ACHN (cell line): Measurements from ENCODE around the gene NT5M.

ENCODE experiments used
- DNase-seq: peaks from one replicate; pipeline ENCODE4 v3.0.0-alpha.2; 2015
- in situ Hi-C: cut with HindIII; loops from 2 replicates; pipeline ENCODE4 v1.10.0; 2017; ENCODE audit warnings: low sequenced_read_pairs, low pct_ligation_motif_present, low pct_unique_long_range_greater_than_20kb

The NT5M gene

DNA sequence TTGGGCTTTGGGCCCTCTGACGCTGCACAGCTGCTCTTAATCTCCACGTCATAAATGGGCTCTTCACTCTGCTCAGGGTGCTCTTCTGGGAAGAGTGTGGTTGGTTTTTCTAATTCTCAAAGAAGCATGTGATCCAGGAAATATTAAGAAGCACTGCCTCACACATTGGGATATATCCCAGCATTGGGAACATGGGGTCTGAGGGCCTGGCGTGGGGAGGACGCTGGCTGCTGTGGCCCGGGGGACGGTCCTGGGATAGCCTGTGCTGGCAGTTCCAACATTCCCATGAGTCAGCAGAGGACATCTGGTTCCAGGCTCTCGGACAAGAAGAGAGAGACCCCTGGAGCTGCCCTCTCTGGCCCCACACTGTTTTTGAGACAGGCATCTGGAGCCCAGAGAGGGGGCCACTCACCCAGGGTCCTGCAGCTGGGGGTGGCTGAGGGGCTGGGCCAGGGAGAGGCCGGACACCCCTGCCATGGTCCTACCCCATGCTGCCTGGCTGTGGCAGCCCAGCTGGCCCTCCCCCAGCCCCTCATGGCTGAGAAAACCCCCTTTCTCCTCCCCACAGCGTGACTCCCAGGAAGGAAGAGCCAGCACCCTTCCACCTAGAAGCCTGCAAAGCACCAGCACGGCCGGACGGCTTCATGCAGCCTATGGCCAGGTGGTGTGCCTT, 58.8 kb downstream of the NT5M start:
- in situ Hi-C loops, result loop anchor here (25.0 kb wide), 1 partner anchor 250 kb away; no protein-coding TSS in a partner anchor
- DNase-seq, result no peak

DNA sequence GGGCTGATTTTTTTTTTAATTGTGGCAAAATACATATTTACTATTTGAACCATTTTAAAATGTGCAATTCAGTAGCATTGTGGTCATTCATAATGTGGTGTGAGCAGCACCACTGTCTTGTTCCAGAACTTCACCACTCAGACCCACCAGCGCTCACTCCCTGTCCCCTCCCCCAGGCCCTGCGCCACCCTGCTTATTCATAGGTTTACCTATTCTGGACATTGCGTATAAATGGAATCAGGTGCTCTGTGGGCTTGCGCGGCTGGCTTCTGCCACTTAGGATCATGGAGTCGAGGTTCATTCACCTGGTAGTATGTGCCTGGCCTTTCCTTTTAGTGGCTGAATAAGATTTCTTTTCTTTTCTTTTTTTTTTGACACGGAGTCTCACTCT, 59.4 kb downstream of the NT5M start:
- in situ Hi-C loops, result loop anchor here (25.0 kb wide), 1 partner anchor 250 kb away; no protein-coding TSS in a partner anchor

DNA sequence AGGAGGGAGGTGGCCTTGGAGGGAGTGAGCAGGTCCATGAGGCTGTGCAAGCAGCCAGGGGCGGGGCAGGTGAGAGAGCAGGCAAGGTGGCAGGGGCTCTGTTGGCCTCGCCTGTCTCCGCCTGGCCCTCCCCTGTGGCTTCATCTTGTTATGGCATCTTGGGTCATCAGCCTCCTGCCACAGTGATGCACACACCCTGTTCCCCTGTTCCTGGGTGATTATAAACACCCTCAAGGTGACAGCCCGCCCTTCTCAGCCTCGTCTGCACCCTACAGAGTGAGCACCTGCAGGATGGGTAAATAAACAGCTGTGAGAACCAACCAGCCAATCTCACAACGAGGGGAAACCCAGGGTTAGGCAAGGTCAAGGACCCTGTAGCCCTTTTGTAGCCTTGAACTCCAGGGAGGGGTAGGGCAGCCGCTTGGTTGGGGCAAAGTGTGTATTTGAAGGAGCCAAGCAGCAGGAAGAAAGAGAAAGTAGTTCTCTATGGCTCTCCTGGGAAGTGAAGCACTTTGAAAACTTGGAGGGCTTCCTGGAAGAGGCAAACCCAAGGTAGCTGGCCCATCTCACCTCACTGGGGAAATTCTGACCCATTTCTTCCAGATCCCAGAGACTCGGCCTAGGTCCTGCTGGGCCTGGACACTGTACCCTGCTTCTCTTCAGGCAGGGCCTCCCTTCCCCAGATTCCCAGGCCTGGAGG, 60.6 kb downstream of the NT5M start:
- in situ Hi-C loops, result loop anchor here (25.0 kb wide), 1 partner anchor 249 kb away; no protein-coding TSS in a partner anchor
- no peak for DNase-seq

More for the DNA sequence above, 59.4 kb downstream of the NT5M start:
- DNase-seq, result no peak

DNA sequence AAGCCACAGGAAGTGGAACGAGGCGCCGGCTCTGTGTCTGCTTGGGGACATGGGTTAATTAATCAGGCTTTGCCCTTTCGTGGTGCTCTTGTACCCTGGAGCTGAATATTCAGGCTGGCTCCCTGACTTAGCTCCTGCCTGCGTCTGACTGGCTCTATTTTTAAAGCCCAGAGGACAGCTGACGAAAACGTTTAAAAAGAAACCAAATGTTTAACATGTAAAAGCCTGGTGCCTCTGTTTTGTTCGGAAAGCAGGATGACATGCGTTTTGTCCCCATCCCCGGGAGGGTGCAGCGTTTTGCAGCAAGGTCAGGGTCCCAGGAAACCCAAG, 61.1 kb downstream of the NT5M start:
- in situ Hi-C loops, result loop anchor here (25.0 kb wide), 1 partner anchor 248 kb away; no protein-coding TSS in a partner anchor
- DNase-seq, result no peak

DNA sequence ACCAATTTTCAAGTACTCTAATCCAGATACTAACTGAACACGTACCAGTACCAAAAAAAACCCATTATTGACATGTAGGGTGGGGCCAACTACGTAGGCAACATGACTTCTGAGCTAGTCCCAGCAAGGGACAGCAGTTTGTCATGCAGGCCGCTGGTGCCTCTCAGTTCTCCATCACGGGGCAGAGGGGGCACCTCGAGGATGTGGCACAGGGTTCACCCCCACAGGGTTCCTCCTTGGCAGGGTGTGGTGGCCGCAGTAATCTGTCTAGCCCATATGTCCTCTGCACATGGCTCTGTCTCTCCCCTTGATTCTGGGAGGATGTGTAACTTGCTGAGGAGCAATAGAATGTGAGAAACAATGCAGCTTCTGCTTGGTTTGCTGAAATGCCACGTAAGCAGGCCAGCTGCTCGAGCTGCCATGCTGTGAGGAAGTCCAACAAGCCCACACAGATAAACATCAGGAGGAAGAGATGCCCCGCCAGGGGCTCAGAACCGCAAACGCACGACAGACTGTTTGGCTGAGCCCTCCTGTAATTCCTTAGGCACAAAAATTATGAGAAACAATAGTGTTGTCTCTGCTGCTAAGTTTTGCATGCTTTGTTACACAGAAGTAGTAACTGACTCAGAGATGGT, 62.4 kb downstream of the NT5M start:
- in situ Hi-C loops, result loop anchor here (25.0 kb wide), 1 partner anchor 247 kb away; no protein-coding TSS in a partner anchor
- no peak for DNase-seq

DNA sequence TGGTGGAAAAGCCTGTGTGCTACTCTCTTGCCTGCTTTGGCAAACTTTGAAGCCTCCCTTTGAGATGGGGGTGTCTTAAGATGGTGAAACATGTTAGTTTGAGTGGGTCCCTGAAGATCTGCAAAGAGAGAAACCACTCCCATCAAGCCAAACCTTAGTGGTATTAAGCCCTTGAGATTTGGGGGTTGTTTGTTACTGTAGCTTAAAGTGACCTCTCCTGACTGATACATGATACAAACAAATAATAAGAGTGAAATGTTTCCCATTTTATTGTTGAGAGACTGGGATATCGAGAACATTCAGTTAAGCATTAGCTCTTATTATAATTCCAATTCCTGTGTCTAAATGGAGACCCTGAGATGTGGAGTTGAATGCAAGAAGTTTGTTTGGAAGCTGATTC, 63.1 kb downstream of the NT5M start:
- DNase-seq, result no peak
- in situ Hi-C loops, result loop anchor here (25.0 kb wide), 1 partner anchor 246 kb away; no protein-coding TSS in a partner anchor

DNA sequence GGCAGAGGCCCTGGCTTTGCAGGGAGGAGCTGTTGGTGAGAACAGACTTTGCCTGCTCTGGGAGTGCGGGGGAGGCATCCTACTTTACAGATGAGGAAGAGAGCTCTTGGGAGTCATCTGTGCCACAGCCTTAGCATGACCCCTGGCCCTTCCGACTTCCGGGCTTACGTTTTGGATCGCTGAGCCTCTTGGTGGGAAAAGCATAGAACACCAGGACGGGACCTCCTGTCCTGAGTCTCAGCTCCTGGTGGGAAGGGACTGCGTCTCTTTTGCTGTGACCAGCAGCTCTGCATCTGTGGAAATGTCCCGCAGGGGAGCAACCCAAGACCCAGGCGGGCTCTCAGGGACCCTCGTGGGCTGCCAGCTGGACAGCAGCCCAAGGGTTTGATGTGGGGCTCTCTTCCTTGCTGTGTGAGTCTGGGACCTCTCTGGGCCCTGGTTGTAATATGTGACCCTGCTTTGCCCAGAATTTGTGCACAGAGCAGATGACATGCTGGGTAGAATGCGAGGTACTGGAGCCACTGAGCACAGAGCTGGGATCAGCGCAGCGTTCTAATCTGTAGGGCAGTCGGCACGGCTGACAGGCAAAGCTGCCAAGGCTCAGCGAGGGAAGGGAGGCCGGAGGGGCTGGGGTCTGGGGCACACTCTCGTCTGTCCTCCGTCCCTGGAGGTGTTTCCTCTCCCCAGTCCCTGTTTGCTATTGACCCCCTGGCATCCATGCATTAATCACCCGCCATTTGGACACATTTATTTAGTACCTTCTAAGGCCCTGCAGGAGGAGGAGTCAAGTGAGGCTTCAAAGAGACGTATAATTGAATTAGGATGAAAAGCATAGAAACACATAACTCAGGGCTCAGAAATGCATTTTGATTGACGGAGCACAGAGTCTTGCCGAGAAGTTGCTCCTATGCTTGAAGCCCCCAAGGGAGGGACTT, 64.0 kb downstream of the NT5M start:
- in situ Hi-C loops, result loop anchor here (25.0 kb wide), 1 partner anchor 245 kb away; no protein-coding TSS in a partner anchor
- DNase-seq, result no peak

DNA sequence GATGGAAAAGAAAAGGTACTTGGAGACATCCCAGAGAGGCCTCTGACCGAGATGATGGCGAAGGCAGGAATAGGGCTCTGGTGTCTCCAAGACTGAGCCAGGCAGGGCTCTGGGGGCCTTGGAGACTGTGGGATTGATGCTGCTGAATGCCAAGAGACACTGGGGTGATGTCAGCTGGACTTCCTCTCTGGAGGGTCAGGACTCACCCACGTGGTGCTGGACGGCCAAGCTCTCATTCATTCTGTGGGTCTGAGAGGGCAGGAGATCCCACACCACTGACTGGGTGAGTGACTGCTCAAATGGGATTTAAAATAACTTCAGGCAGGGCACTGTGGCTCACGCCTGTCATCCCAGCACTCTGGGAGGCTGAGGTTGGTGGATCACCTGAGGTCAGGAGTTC, 64.8 kb downstream of the NT5M start:
- in situ Hi-C loops, result loop anchor here (25.0 kb wide), 1 partner anchor 244 kb away; no protein-coding TSS in a partner anchor
- DNase-seq, result no peak

DNA sequence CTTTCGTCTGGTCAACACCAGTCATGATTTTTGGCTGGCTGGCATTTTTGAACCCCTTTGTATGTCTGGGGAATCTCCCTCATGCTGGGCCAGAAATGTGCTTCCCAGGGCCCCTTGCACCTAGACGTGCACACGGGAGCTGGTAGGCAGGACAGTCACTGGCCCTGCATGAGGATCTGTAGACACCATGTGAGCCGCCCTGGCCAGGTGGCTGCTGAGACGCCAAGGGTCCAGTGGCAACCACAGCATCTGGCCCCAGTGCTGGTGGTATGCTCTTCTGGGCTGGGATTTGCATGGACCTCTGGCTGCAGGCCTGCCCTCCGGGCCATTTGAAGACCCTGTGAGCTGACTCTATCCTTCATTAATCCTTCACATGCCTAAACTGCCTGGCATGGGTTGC, 67.5 kb downstream of the NT5M start:
- DNase-seq, result no peak
- in situ Hi-C loops, result loop anchor here (25.0 kb wide), 1 partner anchor 242 kb away; no protein-coding TSS in a partner anchor

DNA sequence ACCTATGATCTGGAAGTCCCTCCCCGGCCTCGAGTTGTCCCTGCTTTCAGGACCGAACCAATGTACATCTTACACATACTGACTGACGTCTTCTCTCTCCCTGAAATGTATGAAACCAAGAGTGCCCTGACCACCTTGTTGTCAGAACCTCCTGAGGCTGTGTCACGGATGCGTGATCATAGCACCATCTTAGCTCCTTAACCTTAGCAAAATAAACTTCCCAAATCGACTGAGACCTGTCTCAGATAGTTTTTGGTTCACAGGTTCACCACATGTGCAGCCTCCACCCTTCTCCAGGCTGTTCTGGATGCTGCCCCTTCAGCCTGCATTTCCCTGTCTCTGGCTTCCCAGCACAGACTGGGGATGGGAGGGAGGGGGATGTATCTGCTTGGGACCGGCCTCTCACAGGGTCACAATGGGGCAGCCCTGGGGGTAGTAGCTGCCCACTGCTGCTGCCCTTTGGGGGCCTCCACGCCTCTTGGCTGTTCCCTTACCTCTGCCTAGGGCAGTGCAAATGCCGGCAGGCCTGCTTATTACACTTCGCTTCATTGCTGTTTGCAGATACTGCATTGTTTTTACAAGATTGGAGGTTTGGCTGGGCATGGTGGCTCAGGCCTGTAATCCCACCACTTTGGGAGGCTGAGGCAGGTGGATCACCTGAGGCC, 69.8 kb downstream of the NT5M start:
- in situ Hi-C loops, result loop anchor here (25.0 kb wide), 1 partner anchor 239 kb away; no protein-coding TSS in a partner anchor
- no peak for DNase-seq

DNA sequence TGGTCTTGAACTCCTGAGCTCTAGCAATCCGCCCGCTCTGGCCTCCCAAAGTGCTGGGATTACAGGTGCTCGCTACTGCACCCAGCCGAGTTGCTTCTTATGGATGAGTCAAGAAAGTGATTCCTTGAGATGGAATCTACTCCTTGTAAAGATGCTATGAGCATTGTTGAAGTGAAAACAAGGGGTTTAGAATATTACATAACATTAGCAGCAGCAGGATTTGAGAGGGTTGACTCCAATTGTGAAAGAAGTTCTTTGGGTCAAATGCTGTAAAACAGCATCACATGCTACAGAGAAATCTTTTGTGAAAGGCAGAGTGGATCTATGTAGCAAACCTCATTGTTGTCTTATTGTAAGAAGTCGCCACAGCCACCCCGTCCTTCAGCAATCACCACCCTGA, 72.7 kb downstream of the NT5M start:
- in situ Hi-C loops, result no loop called here
- DNase-seq, result no peak

DNA sequence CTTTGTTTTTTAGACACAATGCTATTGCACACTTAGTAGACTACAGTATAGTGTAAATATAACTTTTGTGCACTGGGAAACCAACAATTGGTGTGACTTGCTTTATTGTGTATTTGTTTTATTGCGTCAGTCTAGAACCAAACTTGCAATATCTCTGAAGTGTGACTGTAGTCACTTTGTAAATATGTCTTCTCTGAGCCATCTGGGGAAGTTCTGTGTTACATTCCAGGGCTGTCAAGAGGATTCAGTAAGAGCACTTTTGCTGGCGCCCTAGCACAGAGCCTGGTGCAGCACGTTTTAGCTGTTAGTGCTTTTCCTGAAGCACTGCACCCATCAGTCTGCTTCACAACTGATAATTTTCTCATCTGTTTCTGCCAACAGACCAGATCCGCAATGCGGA, 73.2 kb downstream of the NT5M start:
- in situ Hi-C loops, result no loop called here

DNA sequence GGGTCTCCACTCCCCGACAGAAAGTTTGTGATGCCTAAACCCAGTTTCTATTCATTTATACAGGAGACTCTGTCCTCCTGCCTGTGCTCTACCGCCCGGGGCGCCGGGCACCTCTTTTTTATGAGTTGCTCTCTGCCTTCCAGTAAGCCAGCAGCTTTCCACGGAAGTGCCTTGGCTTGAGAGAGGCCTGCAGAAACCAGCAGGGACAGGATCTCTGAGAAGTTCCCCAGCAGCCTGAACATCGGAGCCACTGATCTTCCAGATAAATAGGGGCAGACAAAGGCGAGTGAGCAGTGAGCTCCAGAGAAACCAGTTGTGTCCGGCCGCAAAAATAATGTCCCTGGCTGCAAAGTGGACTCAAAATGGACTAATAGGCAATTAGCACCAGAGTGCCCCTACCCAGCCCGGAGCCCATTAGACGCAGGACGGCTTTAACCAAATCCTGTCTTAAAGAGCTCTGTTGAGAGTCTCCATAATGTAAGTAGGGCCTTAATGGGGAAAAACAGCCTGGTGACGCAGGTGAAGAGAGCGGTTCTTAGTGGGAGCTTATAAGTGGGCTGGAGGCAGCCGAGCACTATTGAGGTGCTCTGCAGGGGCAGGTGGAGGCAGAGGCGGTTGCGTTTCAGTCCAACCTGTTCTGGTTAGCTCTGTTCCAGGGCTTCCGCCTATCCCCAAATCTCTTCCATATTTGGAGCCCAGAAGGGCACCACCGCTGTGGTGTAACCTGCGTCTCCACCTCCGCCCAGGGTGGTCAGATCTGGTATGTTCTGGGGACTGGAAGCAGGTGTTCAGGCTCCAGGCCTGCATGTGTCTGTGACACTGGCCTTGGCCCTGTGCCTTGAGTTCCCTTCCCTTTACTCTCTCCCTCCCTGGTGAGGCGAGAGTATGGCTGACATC, 74.1 kb downstream of the NT5M start:
- in situ Hi-C loops, result no loop called here
- no peak for DNase-seq

More for the DNA sequence above, 73.2 kb downstream of the NT5M start:
- DNase-seq, result no peak

DNA sequence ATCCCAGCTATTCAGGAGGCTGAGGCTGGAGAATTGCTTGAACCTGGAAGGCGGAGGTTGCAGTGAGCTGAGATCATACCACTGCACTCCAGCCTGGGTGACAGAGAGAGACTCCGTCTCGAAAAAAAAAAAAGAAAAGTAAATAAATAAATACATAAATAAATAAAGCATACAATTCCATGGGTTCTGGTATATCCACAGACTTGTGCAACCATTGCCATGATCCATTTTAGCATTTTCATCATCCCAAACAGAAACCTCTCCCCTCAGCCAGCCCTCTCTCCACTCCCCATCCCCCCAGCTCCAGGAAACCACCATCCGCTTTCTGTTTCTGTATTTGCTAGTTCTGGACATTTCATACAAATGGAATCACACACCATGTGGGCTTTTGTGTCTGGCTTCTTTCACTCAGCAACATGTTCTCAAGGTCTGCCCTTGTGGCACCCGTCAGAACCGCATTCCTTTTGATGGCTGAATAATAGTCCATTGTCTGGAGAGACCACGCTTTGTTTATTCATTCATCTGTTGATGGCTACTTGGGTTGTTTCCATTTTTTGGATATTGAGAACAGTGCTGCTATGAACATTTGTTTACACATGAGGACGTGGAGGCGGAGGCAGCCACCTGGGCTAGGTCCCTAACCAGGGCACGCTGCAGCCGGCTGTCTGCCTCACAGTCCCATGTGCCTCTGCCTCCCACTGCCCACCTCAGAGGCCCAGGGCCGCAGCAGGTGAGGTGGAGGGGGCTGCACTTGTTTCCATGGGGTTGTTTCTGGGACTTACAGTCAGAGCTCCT, 76.2 kb downstream of the NT5M start:
- in situ Hi-C loops, result no loop called here

DNA sequence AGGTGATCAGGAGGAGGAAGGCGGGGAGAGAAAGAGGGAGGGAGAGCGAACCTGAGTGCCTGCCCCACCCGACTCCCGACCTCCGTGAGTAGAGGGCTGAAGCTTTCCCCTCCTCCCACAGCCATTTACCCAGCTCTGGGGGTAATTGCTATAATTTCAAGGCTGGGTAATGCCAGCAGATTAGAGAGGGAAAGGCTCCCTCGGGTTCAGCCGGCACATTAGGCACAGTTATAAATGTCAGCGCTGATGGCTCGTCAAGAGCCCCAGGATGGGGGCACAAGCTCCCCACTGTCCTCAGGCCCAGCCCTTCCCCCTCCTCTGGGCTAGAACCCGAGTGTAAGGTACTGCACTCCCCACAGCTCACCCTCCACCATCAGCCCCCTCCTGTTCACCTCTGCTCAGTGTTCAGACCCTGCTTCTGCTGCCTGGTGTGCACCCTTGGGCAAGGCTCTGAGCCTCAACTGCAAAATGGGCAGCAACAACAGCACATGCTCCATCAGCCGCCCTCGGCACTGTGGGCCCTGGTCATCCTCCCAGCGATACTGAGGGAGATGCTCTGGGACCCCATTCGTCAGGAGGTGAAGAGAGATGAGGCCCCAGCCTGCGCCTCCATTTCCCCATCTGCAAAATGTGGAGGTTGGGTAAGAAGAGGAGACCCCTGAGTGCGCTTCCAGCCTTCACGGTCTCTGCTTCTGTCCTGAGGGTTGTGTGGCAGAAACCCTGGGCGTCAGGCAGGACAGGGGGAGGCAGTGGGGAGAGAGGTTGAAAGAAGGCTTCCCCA, 77.2 kb downstream of the NT5M start:
- in situ Hi-C loops, result no loop called here
- DNase-seq, result no peak

More for the DNA sequence above, 76.2 kb downstream of the NT5M start:
- no peak for DNase-seq
